HAP-1 (cell line): ENCODE results near the gene CBLN3.

Experiments
- DNase-seq, 2 experiments: peaks; one replicate each; pipeline ENCODE4 v3.0.0-alpha.2; 2016 to 2020; ENCODE audit warnings: low spot score in 2 of 2
- H3K27me3 ChIP-seq: fragments of 250-450 bp; sonication (Bioruptor Pico); 2 replicates; pipeline ENCODE4 v1.5.1; 2020; ENCODE audit warnings: low read depth, mild to moderate bottlenecking, moderate library complexity
- H3K36me3 ChIP-seq: fragments of 250-450 bp; sonication (Bioruptor Pico); replicated peaks from 2 replicates; pipeline ENCODE4 v1.5.1; 2020; ENCODE audit warnings: mild to moderate bottlenecking
- H3K4me1 ChIP-seq: fragments of 250-450 bp; sonication (Bioruptor Pico); 2 replicates; pipeline ENCODE4 v1.5.1; 2020; ENCODE audit warnings: mild to moderate bottlenecking
- H3K4me3 ChIP-seq: fragments of 250-450 bp; sonication (Bioruptor Pico); 2 replicates; pipeline ENCODE4 v1.5.1; 2020; ENCODE audit warnings: mild to moderate bottlenecking, moderate library complexity
- H3K9me3 ChIP-seq: fragments of 250-450 bp; sonication (Bioruptor Pico); 2 replicates; pipeline ENCODE4 v1.5.1; 2020; ENCODE audit warnings: mild to moderate bottlenecking, moderate library complexity
- in situ Hi-C: fragments of 300-500 bp; cut with MboI; formaldehyde crosslinking; loops from 3 replicates; pipeline ENCODE4 v1.14.3; 2020; ENCODE audit warnings: low sequenced_read_pairs, inconsistent platforms, mixed read lengths

CBLN3 gene

GRCh38 chr14:24443053-24443665, 13.7 kb upstream of the CBLN3 start:
- in situ Hi-C loops = no loop called here
- peaks cover 27% of the 10 kb centered on the region for H3K36me3 ChIP-seq
- DNase-seq = no peak
- H3K27me3 ChIP-seq = no peaks in the 10 kb centered on the region
- no peaks in the 10 kb centered on the region for H3K9me3 ChIP-seq
- H3K4me3 ChIP-seq = peak overlapping the region; percentile 70
- H3K4me1 ChIP-seq = peaks cover 14% of the 10 kb centered on the region

GRCh38 chr14:24442240-24443052, 13.0 kb upstream of the CBLN3 start, which contains the start of gene SDR39U1:
SDR39U1 (minus strand) TSS chr14:24442776; CDS start chr14:24442769, 7 bp downstream.
- peaks cover 14% of the 10 kb centered on the region for H3K4me1 ChIP-seq

GRCh38 chr14:24441904-24442239, 12.4 kb upstream of the CBLN3 start:
- H3K27me3 ChIP-seq = no peaks in the 10 kb centered on the region
- no peaks in the 10 kb centered on the region for H3K9me3 ChIP-seq
- H3K4me3 ChIP-seq = peak overlapping the region; percentile 70
- H3K4me1 ChIP-seq = peaks cover 14% of the 10 kb centered on the region
- peaks cover 40% of the 10 kb centered on the region for H3K36me3 ChIP-seq
- in situ Hi-C loops = no loop called here
- DNase-seq = peak in 1 of 2 experiments; percentile 21

More at GRCh38 chr14:24442240-24443052, 13.0 kb upstream of the CBLN3 start, which contains the start of gene SDR39U1:
- DNase-seq = peak; percentile 95 to 97
- Histone ChIP-seq H3K36me3 (peaks cover 34% of the 10 kb centered on the region), H3K27me3 (no peaks in the 10 kb centered on the region), H3K4me3 (peak within 1 kb of the TSS; percentile 70), H3K9me3 (no peaks in the 10 kb centered on the region)
- in situ Hi-C loops = no loop called here

- in situ Hi-C loops = no loop called here
- Histone ChIP-seq H3K36me3 (peaks cover 44% of the 10 kb centered on the region), H3K4me1 (peaks cover 14% of the 10 kb centered on the region), H3K4me3 (peak overlapping the region; percentile 70), H3K27me3 (no peaks in the 10 kb centered on the region), H3K9me3 (no peaks in the 10 kb centered on the region)
- DNase-seq = no peak
These were observed 12.0 kb upstream of the CBLN3 start for GRCh38 chr14:24441485-24441884.

- peaks cover 51% of the 10 kb centered on the region for H3K36me3 ChIP-seq
- no peaks in the 10 kb centered on the region for H3K27me3 ChIP-seq
- peaks cover 14% of the 10 kb centered on the region for H3K4me1 ChIP-seq
- DNase-seq = no peak
- H3K4me3 ChIP-seq = no peak overlapping the region
- in situ Hi-C loops = no loop called here
- no peaks in the 10 kb centered on the region for H3K9me3 ChIP-seq
These were observed 11.3 kb upstream of the CBLN3 start for GRCh38 chr14:24440606-24441399.

- in situ Hi-C loops = no loop called here
- Histone ChIP-seq H3K9me3 (no peaks in the 10 kb centered on the region), H3K36me3 (peaks cover 54% of the 10 kb centered on the region), H3K27me3 (no peaks in the 10 kb centered on the region), H3K4me3 (no peak overlapping the region), H3K4me1 (peaks cover 14% of the 10 kb centered on the region)
- no peak for DNase-seq
These were observed 10.6 kb upstream of the CBLN3 start for GRCh38 chr14:24439830-24440605.

GRCh38 chr14:24439257-24439656, 9.8 kb upstream of the CBLN3 start:
- Histone ChIP-seq H3K9me3 (no peaks in the 10 kb centered on the region), H3K4me3 (no peak overlapping the region), H3K4me1 (peaks cover 14% of the 10 kb centered on the region), H3K27me3 (no peaks in the 10 kb centered on the region), H3K36me3 (peaks cover 54% of the 10 kb centered on the region)
- DNase-seq = no peak
- in situ Hi-C loops = no loop called here

GRCh38 chr14:24438223-24439097, 9.0 kb upstream of the CBLN3 start:
- no peak overlapping the region for H3K4me3 ChIP-seq
- H3K4me1 ChIP-seq = peaks cover 12% of the 10 kb centered on the region
- in situ Hi-C loops = no loop called here
- H3K9me3 ChIP-seq = no peaks in the 10 kb centered on the region
- H3K27me3 ChIP-seq = no peaks in the 10 kb centered on the region
- H3K36me3 ChIP-seq = peaks cover 54% of the 10 kb centered on the region
- DNase-seq = no peak

- in situ Hi-C loops = no loop called here
- Histone ChIP-seq H3K9me3 (no peaks in the 10 kb centered on the region), H3K36me3 (peaks cover 61% of the 10 kb centered on the region), H3K4me1 (peaks cover 9% of the 10 kb centered on the region), H3K27me3 (no peaks in the 10 kb centered on the region), H3K4me3 (no peak overlapping the region)
- DNase-seq = no peak
These were observed 8.2 kb upstream of the CBLN3 start for GRCh38 chr14:24437736-24438067.

- H3K4me3 ChIP-seq = no peak overlapping the region
- peaks cover 65% of the 10 kb centered on the region for H3K36me3 ChIP-seq
- H3K4me1 ChIP-seq = peaks cover 9% of the 10 kb centered on the region
- no peak for DNase-seq
- in situ Hi-C loops = no loop called here
- no peaks in the 10 kb centered on the region for H3K9me3 ChIP-seq
- no peaks in the 10 kb centered on the region for H3K27me3 ChIP-seq
These were observed 7.7 kb upstream of the CBLN3 start for GRCh38 chr14:24437020-24437735.

GRCh38 chr14:24436355-24437019, 7.0 kb upstream of the CBLN3 start:
- DNase-seq = peak; percentile 55 to 56
- Histone ChIP-seq H3K4me1 (peaks cover 6% of the 10 kb centered on the region), H3K9me3 (no peaks in the 10 kb centered on the region), H3K36me3 (peaks cover 65% of the 10 kb centered on the region), H3K27me3 (no peaks in the 10 kb centered on the region), H3K4me3 (no peak overlapping the region)
- in situ Hi-C loops = no loop called here

GRCh38 chr14:24435998-24436354, 6.5 kb upstream of the CBLN3 start:
- peaks cover 6% of the 10 kb centered on the region for H3K4me1 ChIP-seq
- DNase-seq = no peak
- peaks cover 60% of the 10 kb centered on the region for H3K36me3 ChIP-seq
- no peaks in the 10 kb centered on the region for H3K27me3 ChIP-seq
- H3K9me3 ChIP-seq = no peaks in the 10 kb centered on the region
- in situ Hi-C loops = no loop called here
- H3K4me3 ChIP-seq = no peak overlapping the region
